GM23248 (cell line): ENCODE measurements around the gene ZYG11B. TPM values are rescaled to one million over a fixed set of nuclear protein-coding genes. Genes with fewer than 3 reads are reported as not detected.

Experiments used
- DNase-seq: peaks from one replicate; pipeline ENCODE4 v3.0.0-alpha.2; 2015
- H2AFZ ChIP-seq: fragments of 200-600 bp; sonication (generic); 2 replicates; pipeline ENCODE4 v1.6.1; 2016; ENCODE audit warnings: antibody characterized with exemption
- H3F3A ChIP-seq: fragments of 200-600 bp; sonication (generic); 2 replicates; pipeline ENCODE4 v1.6.1; 2016; ENCODE audit warnings: mild to moderate bottlenecking, antibody characterized with exemption, mixed run types; ENCODE audit not compliant: insufficient read depth
- H3K27ac ChIP-seq: fragments of 200-600 bp; sonication (generic); 2 replicates; pipeline ENCODE4 v1.5.1; 2016; ENCODE audit warnings: mild to moderate bottlenecking
- H3K27me3 ChIP-seq: fragments of 200-600 bp; sonication (generic); replicated peaks from 2 replicates; pipeline ENCODE4 v1.6.1; 2016; ENCODE audit warnings: mild to moderate bottlenecking; ENCODE audit not compliant: insufficient read depth
- H3K36me3 ChIP-seq: fragments of 200-600 bp; sonication (generic); 2 replicates; pipeline ENCODE4 v1.6.1; 2016; ENCODE audit warnings: low read depth, mild to moderate bottlenecking
- H3K4me1 ChIP-seq: fragments of 200-600 bp; sonication (generic); 2 replicates; pipeline ENCODE4 v1.6.1; 2016; ENCODE audit warnings: mild to moderate bottlenecking; ENCODE audit not compliant: insufficient read depth
- H3K4me2 ChIP-seq: fragments of 200-600 bp; sonication (generic); one replicate; pipeline ENCODE4 v1.6.1; 2016; ENCODE audit warnings: mild to moderate bottlenecking; ENCODE audit not compliant: unreplicated experiment
- H3K4me3 ChIP-seq: fragments of 200-600 bp; sonication (generic); 2 replicates; pipeline ENCODE4 v1.5.1; 2016; ENCODE audit warnings: mild to moderate bottlenecking
- H3K79me2 ChIP-seq: fragments of 200-600 bp; sonication (generic); 2 replicates; pipeline ENCODE4 v1.6.1; 2016; ENCODE audit warnings: mild to moderate bottlenecking; ENCODE audit not compliant: insufficient read depth
- H3K9ac ChIP-seq: fragments of 200-600 bp; sonication (generic); 2 replicates; pipeline ENCODE4 v1.6.1; 2016; ENCODE audit warnings: mild to moderate bottlenecking
- H3K9me2 ChIP-seq: fragments of 200-600 bp; sonication (generic); 2 replicates; pipeline ENCODE4 v1.6.1; 2016; ENCODE audit warnings: mixed run types, mild to moderate bottlenecking, moderate library complexity; ENCODE audit not compliant: insufficient read depth
- H3K9me3 ChIP-seq: fragments of 200-600 bp; sonication (generic); one replicate; pipeline ENCODE4 v1.6.1; 2017; ENCODE audit warnings: low read depth
- H4K20me1 ChIP-seq: fragments of 200-600 bp; sonication (generic); 2 replicates; pipeline ENCODE4 v1.6.0; 2016; ENCODE audit not compliant: insufficient read depth
- EZH2 ChIP-seq: fragments of 200-600 bp; sonication (generic); IDR thresholded peaks from 2 replicates; pipeline ENCODE4 v1.6.1; 2018; ENCODE audit warnings: antibody characterized with exemption, mild to moderate bottlenecking; ENCODE audit not compliant: insufficient read depth, poor library complexity, severe bottlenecking
- EZH2phosphoT487 ChIP-seq: fragments of 200-600 bp; sonication (generic); IDR thresholded peaks from 2 replicates; pipeline ENCODE4 v1.6.1; 2018; ENCODE audit warnings: antibody characterized with exemption, moderate library complexity, mild to moderate bottlenecking, low read depth; ENCODE audit not compliant: insufficient read depth
- WGBS, 2 experiments: methylation state at CpG; one replicate each; pipeline ENCODE4 v1.1.6; 2015 to 2017; ENCODE audit warnings: low lambda C conversion rate in 2 of 2, low coverage in 1 of 2; ENCODE audit errors: missing lambda C conversion rate in 2 of 2; 5-methylcytosine and 5-hydroxymethylcytosine counted together
- in situ Hi-C: fragments of 300-500 bp; cut with MboI; formaldehyde crosslinking; loops from 2 replicates; pipeline ENCODE4 v1.15.0; 2020
- polyA plus RNA-seq: library from polyadenylated mRNA; unstranded; fragments of >200 nt; fragmentation: Nextera tagmentation; extraction: Ambion mirVana; gene quantifications from 2 replicates; pipeline ENCODE4 v1.2.1, GENCODE V29; 2016
- total RNA-seq: library from RNA; depleted of rRNA; stranded (reverse); fragments of >200 nt; shearing (Covaris generic); gene quantifications from 2 replicates; pipeline ENCODE4 v1.2.3, GENCODE V29; 2014; rRNA removed

Gene ZYG11B
- total RNA-seq (56.1 and 57.9 TPM in 2 replicates), polyA plus RNA-seq (15.1 and 16.1 TPM in 2 replicates)

DNA sequence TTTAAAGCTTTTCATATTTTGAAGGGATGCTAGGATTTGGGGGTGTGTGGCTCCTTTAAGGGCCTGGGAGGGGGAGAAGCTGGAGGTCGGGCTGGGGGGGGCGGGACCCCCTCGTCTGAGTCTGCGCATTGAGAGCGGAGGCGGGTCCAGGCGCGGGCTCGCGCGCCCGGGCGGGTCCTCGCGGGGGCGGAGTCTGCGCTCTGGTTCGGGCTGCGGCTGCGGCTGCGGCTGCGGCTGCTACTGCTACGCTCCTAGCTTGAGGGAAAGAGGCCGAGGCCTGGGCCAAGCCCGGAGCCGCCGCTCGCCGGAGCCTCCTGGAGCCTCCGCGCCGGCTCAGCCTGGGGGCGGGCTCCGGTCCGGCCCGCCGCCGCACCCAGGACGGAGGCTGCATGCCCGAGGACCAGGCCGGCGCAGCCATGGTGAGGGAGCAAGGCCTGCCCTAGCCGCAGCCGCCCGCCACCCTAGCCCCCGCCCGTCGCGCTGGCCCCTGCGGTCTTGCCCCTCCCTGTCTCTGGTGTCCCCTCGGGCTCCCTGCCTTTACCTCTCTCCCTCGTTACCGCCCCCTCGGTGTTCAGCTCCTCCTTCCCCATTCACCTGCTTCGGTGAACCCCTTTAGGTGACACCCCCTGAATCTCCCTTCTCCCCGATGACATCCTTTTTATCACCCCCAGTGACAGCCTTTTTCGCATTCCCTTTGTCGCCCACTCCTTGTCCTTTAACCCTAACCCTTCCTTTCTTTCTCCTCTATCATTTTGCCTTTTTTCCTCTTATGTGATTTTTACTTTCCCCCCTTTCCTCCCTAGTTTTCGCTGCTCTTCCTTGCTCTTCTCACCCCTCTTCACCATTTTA, at the start of gene ZYG11B:
TSS of gene ZYG11B (plus strand) at position 189 of the 849 bp plus-strand sequence. CDS start at position 390, 201 bp downstream.
- Histone ChIP-seq H3K4me2 (peak within 1 kb of the TSS; percentile 96), H3K27ac (peak within 1 kb of the TSS; percentile 54), H3K79me2 (peaks cover 50% of the 10 kb centered on the region), H3K9me2 (no peaks in the 10 kb centered on the region), H3K4me3 (peak within 1 kb of the TSS; percentile 92), H4K20me1 (no peaks in the 10 kb centered on the region), H2AFZ (peak within 1 kb of the TSS; percentile 100), H3K4me1 (peaks cover 7% of the 10 kb centered on the region; the same call in 1 of the 2 replicates), H3K27me3 (no peaks in the 10 kb centered on the region), H3K9me3 (no peaks in the 10 kb centered on the region), H3K36me3 (no peaks in the 10 kb centered on the region), H3F3A (no peaks in the 10 kb centered on the region), H3K9ac (peak within 1 kb of the TSS; percentile 88)
- in situ Hi-C loops = no loop called here
- 0 to 3% methylated on average over 30 to 42 of the region's 59 CpGs for WGBS, 2 experiments
- TF ChIP-seq EZH2 (no peak), EZH2phosphoT487 (no peak)
- peak; percentile 95 for DNase-seq

- Histone ChIP-seq H3K9me3 (no peaks in the 10 kb centered on the region), H3K36me3 (no peaks in the 10 kb centered on the region), H3K27ac (no peak overlapping the region), H3K4me2 (no peak overlapping the region), H3K79me2 (no peaks in the 10 kb centered on the region), H3K9ac (no peak overlapping the region), H3K4me3 (no peak overlapping the region), H3F3A (no peaks in the 10 kb centered on the region), H3K4me1 (no peaks in the 10 kb centered on the region), H3K27me3 (no peaks in the 10 kb centered on the region), H3K9me2 (no peaks in the 10 kb centered on the region), H4K20me1 (no peaks in the 10 kb centered on the region), H2AFZ (no peak overlapping the region)
- TF ChIP-seq EZH2phosphoT487 (no peak), EZH2 (no peak)
- 82 to 83% methylated on average over 6 of the region's 6 CpGs for WGBS, 2 experiments
- no peak for DNase-seq
- in situ Hi-C loops = loop anchor here (25.0 kb wide), 1 partner anchor 540 kb away; the partner anchor contains the start of gene ZFYVE9
Measured at GRCh38 chr1:52677076-52677806, 49.0 kb upstream of the ZYG11B start.

DNA sequence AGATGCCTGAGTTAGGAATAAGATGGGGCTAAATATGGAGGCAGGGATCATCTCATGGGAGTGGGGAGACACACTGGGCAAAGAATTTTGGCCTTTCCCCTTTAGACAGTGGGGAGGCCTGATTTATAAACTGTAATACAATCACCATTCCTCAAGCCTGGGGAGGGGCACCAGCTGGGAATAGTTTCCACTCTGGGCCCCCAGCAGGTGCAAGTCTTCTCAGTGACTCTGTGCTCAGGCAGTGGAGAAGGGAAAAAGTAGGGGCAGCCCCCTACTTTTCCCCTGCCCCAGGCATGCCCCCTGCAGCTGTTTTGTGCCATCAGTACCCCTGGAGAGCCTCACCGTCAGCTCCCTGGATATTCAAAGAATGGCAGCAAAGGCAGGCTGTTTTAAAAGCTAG, 47.2 kb upstream of the ZYG11B start:
- no peaks in the 10 kb centered on the region for H3K9me3 ChIP-seq
- H3K36me3 ChIP-seq = no peaks in the 10 kb centered on the region
- no peaks in the 10 kb centered on the region for H3F3A ChIP-seq
- no peaks in the 10 kb centered on the region for H3K79me2 ChIP-seq
- H3K9me2 ChIP-seq = no peaks in the 10 kb centered on the region
- H3K4me3 ChIP-seq = no peak overlapping the region
- in situ Hi-C loops = loop anchor here (25.0 kb wide), 1 partner anchor 542 kb away; the partner anchor contains the start of gene ZFYVE9
- H3K4me1 ChIP-seq = no peaks in the 10 kb centered on the region
- no peak overlapping the region for H3K4me2 ChIP-seq
- no peaks in the 10 kb centered on the region for H4K20me1 ChIP-seq
- DNase-seq = no peak
- TF ChIP-seq EZH2phosphoT487 = no peak
- TF ChIP-seq EZH2 = no peak
- H3K27me3 ChIP-seq = no peaks in the 10 kb centered on the region
- 82 to 100% methylated on average over 1 of the region's 1 CpG for WGBS, 2 experiments
- H2AFZ ChIP-seq = no peak overlapping the region
- no peak overlapping the region for H3K9ac ChIP-seq
- H3K27ac ChIP-seq = no peak overlapping the region

DNA sequence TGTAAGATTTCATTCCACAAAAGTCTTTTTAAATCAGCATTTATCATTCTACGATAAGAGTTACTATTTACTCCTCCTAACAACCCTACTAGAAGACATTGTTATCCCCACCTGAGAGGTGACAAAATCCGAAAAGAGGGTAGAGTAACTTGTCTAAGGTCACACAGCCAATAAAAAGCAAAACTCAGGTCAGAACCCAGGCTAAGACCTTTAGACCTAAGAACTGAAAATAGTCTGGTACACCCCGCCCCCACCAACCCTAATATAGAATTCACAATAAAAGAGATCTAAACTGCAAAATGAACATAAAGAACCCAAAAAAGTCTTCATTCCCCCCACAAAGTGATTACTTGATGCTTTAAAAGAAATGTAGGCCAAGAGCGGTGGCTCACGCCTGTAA, 46.8 kb upstream of the ZYG11B start:
- in situ Hi-C loops = loop anchor here (25.0 kb wide), 1 partner anchor 542 kb away; the partner anchor contains the start of gene ZFYVE9
- Histone ChIP-seq H3K27ac (no peak overlapping the region), H3K27me3 (no peaks in the 10 kb centered on the region), H3K9me2 (no peaks in the 10 kb centered on the region), H3K4me1 (no peaks in the 10 kb centered on the region), H3K9me3 (no peaks in the 10 kb centered on the region), H3F3A (no peaks in the 10 kb centered on the region), H2AFZ (no peak overlapping the region), H3K4me2 (no peak overlapping the region), H3K79me2 (no peaks in the 10 kb centered on the region), H3K36me3 (no peaks in the 10 kb centered on the region), H4K20me1 (no peaks in the 10 kb centered on the region), H3K4me3 (no peak overlapping the region), H3K9ac (no peak overlapping the region)
- no peak for TF ChIP-seq EZH2
- TF ChIP-seq EZH2phosphoT487 = no peak
- WGBS, 2 experiments = 90 to 93% methylated on average over 5 of the region's 5 CpGs
- DNase-seq = no peak
